HEK293 (cell line): ENCODE data around the gene FYCO1.

Source experiments
- CTCF ChIA-PET: fragments of 350-600 bp; formaldehyde crosslinking; extraction: SDS; loops from one replicate; lab custom pipeline; 2021; ENCODE audit warnings: antibody characterized with exemption; lab: Yijun Ruan, JAX
- POLR2A ChIA-PET: fragments of 300-600 bp; formaldehyde crosslinking; extraction: SDS; loops from one replicate; lab custom pipeline; 2020; ENCODE audit warnings: antibody characterized with exemption, inconsistent platforms; lab: Yijun Ruan, JAX
- H3K27ac ChIP-seq: fragments of 200-500 bp; sonication (Bioruptor generic); 2 replicates; pipeline ENCODE4 v1.5.1; 2014; ENCODE audit warnings: low read depth, low read length, control low read depth, inconsistent platforms; ENCODE audit errors: extremely low read depth
- H3K36me3 ChIP-seq, 2 experiments: fragments of 200-500 bp in 1 of 2; sonication (Bioruptor generic) in 1 of 2; 1 replicate in 1 of 2; 2 replicates in 1 of 2; pipeline ENCODE4 v1.5.1; 2014 to 2017; ENCODE audit warnings: inconsistent platforms in 2 of 2, low read length in 2 of 2; ENCODE audit not compliant: control insufficient read depth in 2 of 2, insufficient read depth in 1 of 2
- H3K4me1 ChIP-seq: fragments of 200-500 bp; sonication (Bioruptor generic); 2 replicates; pipeline ENCODE4 v1.5.1; 2014; ENCODE audit warnings: mild to moderate bottlenecking, low read length, inconsistent platforms; ENCODE audit not compliant: control insufficient read depth, insufficient read depth
- H3K4me3 ChIP-seq: 2 replicates; pipeline ENCODE4 v1.5.1; 2011; ENCODE audit warnings: low read depth, mild to moderate bottlenecking, control low read depth, low read length, moderate library complexity
- H3K9me3 ChIP-seq: fragments of 200-500 bp; sonication (Bioruptor generic); 2 replicates; pipeline ENCODE4 v1.5.1; 2014; ENCODE audit warnings: low read depth, low read length, inconsistent platforms; ENCODE audit not compliant: control insufficient read depth, insufficient read depth
- ELK4 ChIP-seq: IDR thresholded peaks from 2 replicates; pipeline ENCODE4 v1.6.1; 2011; ENCODE audit warnings: mild to moderate bottlenecking, low read depth, low read length, borderline replicate concordance
- KLF16 ChIP-seq: fragments of 450-650 bp; formaldehyde crosslinking; IDR thresholded peaks from 2 replicates; pipeline ENCODE4 v1.5.1; 2017; ENCODE audit warnings: missing biosample characterization, missing genetic modification characterization
- ZBTB48 ChIP-seq: fragments of 450-650 bp; formaldehyde crosslinking; IDR thresholded peaks from 2 replicates; pipeline ENCODE4 v1.5.1; 2016; ENCODE audit warnings: missing biosample characterization, missing genetic modification characterization
- ZNF19 ChIP-seq: fragments of 450-650 bp; formaldehyde crosslinking; IDR thresholded peaks from 2 replicates; pipeline ENCODE4; 2016; ENCODE audit warnings: missing biosample characterization, missing genetic modification characterization, low read depth
- ZNF202 ChIP-seq: fragments of 450-650 bp; formaldehyde crosslinking; IDR thresholded peaks from 2 replicates; pipeline ENCODE4 v1.5.1; 2016; ENCODE audit warnings: missing biosample characterization, missing genetic modification characterization, borderline replicate concordance
- ZNF311 ChIP-seq: fragments of 450-650 bp; formaldehyde crosslinking; IDR thresholded peaks from 2 replicates; pipeline ENCODE4 v1.5.1; 2017; ENCODE audit warnings: missing biosample characterization, missing genetic modification characterization, borderline replicate concordance
- ZNF335 ChIP-seq: fragments of 450-650 bp; formaldehyde crosslinking; conservative IDR thresholded peaks from 2 replicates; pipeline ENCODE4 v1.5.1; 2016; ENCODE audit warnings: missing biosample characterization, missing genetic modification characterization
- ZNF473 ChIP-seq: fragments of 450-650 bp; formaldehyde crosslinking; IDR thresholded peaks from 2 replicates; pipeline ENCODE4 v1.5.1; 2017; ENCODE audit warnings: missing biosample characterization, missing genetic modification characterization
- ZNF501 ChIP-seq: fragments of 450-650 bp; formaldehyde crosslinking; IDR thresholded peaks from 2 replicates; pipeline ENCODE4 v1.5.1; 2016; ENCODE audit warnings: missing biosample characterization, missing genetic modification characterization
- ZNF529 ChIP-seq: fragments of 450-650 bp; formaldehyde crosslinking; IDR thresholded peaks from 2 replicates; pipeline ENCODE4 v1.5.1; 2017; ENCODE audit warnings: missing genetic modification characterization, missing biosample characterization; ENCODE audit not compliant: insufficient replicate concordance
- ZNF580 ChIP-seq: fragments of 450-650 bp; formaldehyde crosslinking; IDR thresholded peaks from 2 replicates; pipeline ENCODE4 v1.5.1; 2016; ENCODE audit warnings: missing biosample characterization, missing genetic modification characterization
- ZNF670 ChIP-seq: fragments of 450-650 bp; formaldehyde crosslinking; IDR thresholded peaks from 2 replicates; pipeline ENCODE4 v1.5.1; 2016; ENCODE audit warnings: missing biosample characterization, missing genetic modification characterization, low read depth
- ZNF677 ChIP-seq: fragments of 450-650 bp; IDR thresholded peaks from 2 replicates; pipeline ENCODE4 v1.5.0; 2018; ENCODE audit warnings: missing biosample characterization, mild to moderate bottlenecking, missing genetic modification characterization, moderate library complexity
- ZNF704 ChIP-seq: fragments of 450-650 bp; formaldehyde crosslinking; IDR thresholded peaks from 2 replicates; pipeline ENCODE4 v1.5.1; 2016; ENCODE audit warnings: missing biosample characterization, missing genetic modification characterization
- ZNF768 ChIP-seq: fragments of 450-650 bp; formaldehyde crosslinking; IDR thresholded peaks from 2 replicates; pipeline ENCODE4 v1.5.1; 2018; ENCODE audit warnings: missing biosample characterization, mild to moderate bottlenecking, missing genetic modification characterization
- ZNF785 ChIP-seq: fragments of 450-650 bp; formaldehyde crosslinking; IDR thresholded peaks from 2 replicates; pipeline ENCODE4 v1.5.1; 2016; ENCODE audit warnings: missing biosample characterization, missing genetic modification characterization
- ZNF837 ChIP-seq: fragments of 450-650 bp; formaldehyde crosslinking; IDR thresholded peaks from 2 replicates; pipeline ENCODE4 v1.5.1; 2016; ENCODE audit warnings: missing biosample characterization, missing genetic modification characterization
- ZSCAN16 ChIP-seq: fragments of 450-650 bp; formaldehyde crosslinking; IDR thresholded peaks from 2 replicates; pipeline ENCODE4 v1.5.1; 2016; ENCODE audit warnings: missing biosample characterization, missing genetic modification characterization
- ZSCAN18 ChIP-seq: fragments of 450-650 bp; formaldehyde crosslinking; IDR thresholded peaks from 2 replicates; pipeline ENCODE4 v1.5.1; 2016; ENCODE audit warnings: missing biosample characterization, missing genetic modification characterization
- TF ChIP-seq, protein P1 (sequence below): fragments of 450-650 bp; formaldehyde crosslinking; IDR thresholded peaks from 2 replicates; pipeline ENCODE4 v1.5.1; 2016; ENCODE audit warnings: missing biosample characterization, missing genetic modification characterization
- TF ChIP-seq, protein P2 (sequence below): fragments of 450-650 bp; formaldehyde crosslinking; IDR thresholded peaks from 2 replicates; pipeline ENCODE4 v1.5.1; 2016; ENCODE audit warnings: missing biosample characterization, missing genetic modification characterization

The FYCO1 gene

DNA sequence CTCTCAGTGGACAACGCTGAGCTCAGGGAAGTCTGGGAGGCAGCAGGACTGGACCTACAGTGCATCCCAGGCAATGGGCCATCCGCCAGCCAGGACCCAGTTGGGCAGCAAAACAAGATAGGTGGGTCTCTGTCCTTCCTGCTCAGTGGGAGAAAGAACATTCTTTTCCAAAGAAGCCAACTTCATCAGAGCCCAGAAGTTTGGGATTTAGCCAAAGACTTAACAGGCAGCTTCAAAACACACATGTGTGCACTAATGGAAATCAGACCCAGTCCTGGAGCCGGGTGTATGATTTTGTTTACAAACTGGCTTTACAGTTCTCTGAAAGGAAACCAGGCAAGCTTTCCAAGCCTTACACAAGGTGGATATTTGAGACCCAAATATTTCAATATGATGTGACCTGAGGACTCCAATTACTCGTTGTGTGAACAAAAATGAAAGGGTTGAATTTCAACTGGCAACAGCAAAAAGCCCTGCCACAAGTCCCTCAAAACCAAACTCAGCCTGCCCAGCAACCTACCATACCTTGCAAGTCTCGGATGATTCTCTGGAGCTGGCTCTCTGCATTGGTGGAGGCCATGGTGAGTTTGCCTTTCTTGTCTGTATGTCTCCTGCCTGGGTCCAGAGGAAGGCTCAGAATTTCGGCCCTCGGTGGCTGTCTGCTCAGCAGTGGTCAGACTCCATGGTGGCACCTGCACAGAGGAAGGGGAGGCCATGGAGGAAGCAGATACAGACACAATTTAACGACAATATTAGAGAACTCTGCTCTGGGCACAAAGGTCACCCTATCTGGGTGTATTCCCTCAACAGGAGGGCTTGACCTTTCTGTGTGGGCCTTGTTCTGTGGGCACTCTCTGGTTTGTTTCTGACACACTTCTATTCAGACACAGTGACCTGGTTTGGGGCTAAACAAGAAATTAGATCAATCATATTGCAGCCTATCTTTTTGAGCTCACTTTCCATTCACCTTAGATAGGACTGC, 11.0 kb downstream of the FYCO1 start:
- peaks cover 4 to 59% of the 10 kb centered on the region in 2 experiments; a peak in 1 of 3 replicates for H3K36me3 ChIP-seq
- TF ChIP-seq ZNF670 (tag by site-specific recombination) (no peak), ZNF335 (tag by site-specific recombination) (no peak), KLF16 (no peak), ZNF704 (tag by site-specific recombination) (no peak), ZNF529 (tag by site-specific recombination) (no peak), ZNF311 (tag by site-specific recombination) (no peak), ZNF768 (tag by site-specific recombination) (no peak), ZNF677 (tag by site-specific recombination) (no peak)
- H3K4me3 ChIP-seq = no peak overlapping the region
- H3K9me3 ChIP-seq = no peaks in the 10 kb centered on the region
- H3K27ac ChIP-seq = no peak overlapping the region
- CTCF ChIA-PET = interaction anchor here (1.5 kb wide), 1 partner anchor 93 kb away, joined by 4 read pairs; no protein-coding TSS in a partner anchor
- POLR2A ChIA-PET = no interaction called here
- H3K4me1 ChIP-seq = peaks cover 6% of the 10 kb centered on the region; the same call in 1 of the 2 replicates

DNA sequence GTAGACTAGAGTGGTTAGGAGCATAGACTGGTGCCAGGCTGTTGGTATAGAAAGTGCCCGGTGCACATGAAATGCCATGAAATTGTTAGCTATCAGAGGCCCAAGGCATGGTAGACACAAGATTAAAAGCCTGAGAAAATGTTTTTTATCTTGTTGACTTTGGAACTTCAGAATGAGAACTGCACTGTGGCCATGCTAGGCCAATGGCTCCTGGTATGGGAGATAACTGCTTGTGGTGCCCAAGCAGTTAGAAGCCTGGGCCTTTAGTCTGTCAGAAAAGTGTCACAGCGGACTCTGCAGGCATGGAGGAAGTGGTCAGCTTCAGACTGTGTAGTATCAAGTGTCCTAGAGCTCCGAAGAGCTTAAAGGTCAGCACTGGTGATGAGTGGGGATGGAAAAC, 11.9 kb downstream of the FYCO1 start:
- Histone ChIP-seq H3K4me1 (peaks cover 6% of the 10 kb centered on the region; the same call in 1 of the 2 replicates), H3K36me3 (peaks cover 5 to 66% of the 10 kb centered on the region in 2 experiments; a peak in 1 of 3 replicates), H3K27ac (no peak overlapping the region), H3K4me3 (no peak overlapping the region), H3K9me3 (no peaks in the 10 kb centered on the region)
- CTCF ChIA-PET = no interaction called here
- POLR2A ChIA-PET = no interaction called here
- TF ChIP-seq ZNF837 (tag by site-specific recombination) (no peak), ZSCAN16 (no peak), ZNF785 (tag by site-specific recombination) (no peak), ZBTB48 (tag by site-specific recombination) (no peak), ZNF580 (tag by site-specific recombination) (no peak), ZSCAN18 (no peak), ZNF202 (no peak), ZNF670 (tag by site-specific recombination) (no peak), ELK4 (no peak), ZNF473 (no peak), ZNF19 (no peak), ZNF501 (tag by site-specific recombination) (no peak)
- TF ChIP-seq, protein P1, sequence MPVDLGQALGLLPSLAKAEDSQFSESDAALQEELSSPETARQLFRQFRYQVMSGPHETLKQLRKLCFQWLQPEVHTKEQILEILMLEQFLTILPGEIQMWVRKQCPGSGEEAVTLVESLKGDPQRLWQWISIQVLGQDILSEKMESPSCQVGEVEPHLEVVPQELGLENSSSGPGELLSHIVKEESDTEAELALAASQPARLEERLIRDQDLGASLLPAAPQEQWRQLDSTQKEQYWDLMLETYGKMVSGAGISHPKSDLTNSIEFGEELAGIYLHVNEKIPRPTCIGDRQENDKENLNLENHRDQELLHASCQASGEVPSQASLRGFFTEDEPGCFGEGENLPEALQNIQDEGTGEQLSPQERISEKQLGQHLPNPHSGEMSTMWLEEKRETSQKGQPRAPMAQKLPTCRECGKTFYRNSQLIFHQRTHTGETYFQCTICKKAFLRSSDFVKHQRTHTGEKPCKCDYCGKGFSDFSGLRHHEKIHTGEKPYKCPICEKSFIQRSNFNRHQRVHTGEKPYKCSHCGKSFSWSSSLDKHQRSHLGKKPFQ = no peak
- TF ChIP-seq, protein P2, sequence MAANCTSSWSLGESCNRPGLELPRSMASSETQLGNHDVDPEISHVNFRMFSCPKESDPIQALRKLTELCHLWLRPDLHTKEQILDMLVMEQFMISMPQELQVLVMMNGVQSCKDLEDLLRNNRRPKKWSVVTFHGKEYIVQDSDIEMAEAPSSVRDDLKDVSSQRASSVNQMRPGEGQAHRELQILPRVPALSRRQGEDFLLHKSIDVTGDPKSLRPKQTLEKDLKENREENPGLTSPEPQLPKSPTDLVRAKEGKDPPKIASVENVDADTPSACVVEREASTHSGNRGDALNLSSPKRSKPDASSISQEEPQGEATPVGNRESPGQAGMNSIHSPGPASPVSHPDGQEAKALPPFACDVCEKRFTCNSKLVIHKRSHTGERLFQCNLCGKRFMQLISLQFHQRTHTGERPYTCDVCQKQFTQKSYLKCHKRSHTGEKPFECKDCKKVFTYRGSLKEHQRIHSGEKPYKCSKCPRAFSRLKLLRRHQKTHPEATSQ (tag by site-specific recombination) = no peak
